HG03469 (cell line): ENCODE measurements around the gene CORO2A.
A peak's percentile ranks its signal among the peaks of the same experiment; 100 is the strongest.
"Not testable (repeated sequence)": the region's sequence is repeated elsewhere in the genome, so short reads cannot be mapped to it uniquely, and the experiment has no call there.

ENCODE experiments used
- ATAC-seq: cut with Tn5 transposase; IDR thresholded peaks from one replicate; pipeline ENCODE4 v1.9.1; 2021; ENCODE audit warnings: mild to moderate bottlenecking, moderate library complexity, moderate number of reproducible peaks; ENCODE audit not compliant: unreplicated experiment

The CORO2A gene

DNA sequence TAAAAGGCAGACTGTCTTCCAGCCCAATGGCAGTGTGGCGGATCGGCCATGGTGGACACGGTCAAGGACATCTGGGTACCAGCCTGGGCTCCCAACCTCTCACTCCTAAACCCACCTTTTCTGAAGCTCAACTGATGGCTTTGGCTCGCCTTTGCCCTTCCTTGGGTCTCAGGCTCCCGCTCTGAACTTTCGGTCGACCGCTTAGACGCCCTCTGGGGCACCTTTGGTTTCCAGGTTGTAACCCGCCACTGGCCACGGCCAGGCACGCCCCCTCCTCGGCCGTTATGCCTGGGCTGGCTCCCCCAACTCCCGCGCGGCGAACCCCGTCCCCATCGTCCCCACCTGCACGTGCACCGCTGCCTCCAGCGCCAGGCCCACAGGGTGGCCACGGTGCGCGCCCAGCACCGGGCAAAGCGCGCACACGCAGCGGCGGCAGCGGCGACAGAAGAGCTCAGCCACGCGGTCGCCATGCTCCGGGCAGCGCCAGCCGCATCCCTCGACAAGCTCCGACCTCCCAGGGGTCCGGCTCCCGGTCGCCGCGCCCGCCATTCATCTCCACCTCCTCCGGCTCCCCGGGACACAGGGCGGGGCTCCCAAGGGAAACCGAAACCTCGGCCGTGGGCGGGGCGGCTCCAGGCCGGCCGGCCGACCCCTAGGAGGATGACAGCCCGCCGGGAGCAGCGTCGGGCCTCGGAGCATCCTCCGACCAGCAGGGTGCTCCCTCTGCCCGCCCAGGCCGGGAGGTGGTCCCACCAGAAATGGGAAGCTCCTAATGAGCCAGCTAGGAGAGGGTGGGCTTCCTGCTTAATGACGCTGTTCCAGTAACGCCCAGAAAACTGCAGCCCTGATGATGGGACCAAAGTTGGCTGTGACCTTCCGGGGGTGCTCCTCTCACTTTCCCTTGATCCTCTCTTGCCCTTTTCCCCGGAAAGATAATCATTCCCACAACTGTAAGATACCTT is 73.5 kb downstream of the CORO2A start, which contains the start of gene TRIM14:
Gene TRIM14 (minus strand): TSS at position 583 of the 962 bp plus-strand sequence. CDS start 34 bp downstream, at position 549.
- peak; percentile 51 for ATAC-seq

DNA sequence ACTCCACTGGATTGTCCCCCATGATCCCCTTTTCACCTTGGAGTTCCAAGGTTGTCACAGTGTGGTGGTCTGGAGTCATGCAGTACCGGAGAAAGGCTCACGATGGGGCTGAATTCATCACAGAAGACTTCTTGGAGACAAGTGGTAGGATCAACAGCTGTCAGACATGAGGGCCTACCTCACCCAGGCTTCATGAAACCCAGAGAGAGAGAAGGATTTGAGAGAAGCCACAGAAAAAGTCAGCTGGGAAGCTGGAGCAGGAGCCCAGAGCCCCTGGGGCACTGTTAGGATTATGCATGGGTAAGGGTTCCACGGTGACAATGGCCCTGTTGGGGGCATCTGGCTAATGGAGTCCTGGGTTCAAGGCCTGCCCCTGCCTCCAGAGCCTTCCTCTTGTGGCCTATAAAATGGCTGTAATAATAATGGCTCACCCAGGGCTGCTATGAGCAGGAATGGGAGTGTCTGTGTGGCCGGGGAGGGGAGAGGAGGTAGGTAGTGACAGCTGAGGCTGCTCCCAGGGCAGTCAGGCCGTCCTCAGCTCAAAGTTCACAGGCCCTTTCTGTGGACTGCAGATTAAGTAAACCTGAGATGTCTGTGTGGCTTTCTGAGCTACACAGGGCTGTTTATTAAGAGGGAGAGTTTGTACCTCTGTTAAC is 74.3 kb downstream of the CORO2A start:
- peak; percentile 11 for ATAC-seq

DNA sequence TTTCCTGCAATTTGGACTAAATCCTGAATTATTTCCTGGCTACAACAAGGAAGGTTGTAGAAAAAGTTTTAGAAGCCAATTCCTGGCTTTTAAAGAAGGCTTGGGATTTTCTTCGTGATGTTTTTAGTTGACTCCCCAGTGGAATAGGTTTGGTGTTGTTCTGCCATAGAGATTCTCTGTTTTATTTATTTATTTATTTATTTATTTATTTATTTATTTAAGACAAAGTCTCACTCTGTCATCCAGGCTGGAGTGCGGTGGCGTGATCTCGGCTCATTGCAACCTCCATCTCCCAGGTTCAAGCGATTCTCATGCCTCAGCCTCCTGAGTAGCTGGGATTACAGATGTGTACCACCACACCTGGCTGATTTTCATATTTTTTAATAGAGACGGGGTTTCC is 75.3 kb downstream of the CORO2A start:
- ATAC-seq: not testable (repeated sequence)

DNA sequence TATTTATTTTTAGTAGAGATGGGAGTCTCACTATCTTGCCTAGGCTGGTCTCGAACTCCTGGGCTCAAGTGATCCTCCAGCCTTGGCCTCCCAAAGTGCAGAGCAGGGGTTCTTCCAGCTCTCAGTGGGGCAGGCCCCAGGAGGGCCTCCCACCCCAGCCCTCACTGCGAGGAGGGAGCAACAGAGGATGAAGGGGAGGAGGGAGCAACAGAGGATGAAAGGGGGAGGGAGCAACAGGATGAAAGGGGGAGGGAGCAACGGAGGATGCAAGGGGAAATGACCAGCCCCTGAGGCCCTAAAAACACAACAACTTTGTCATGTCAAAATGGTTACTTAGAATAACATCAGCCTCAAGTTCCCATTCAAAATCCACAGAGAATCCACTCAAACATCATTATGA is 83.4 kb downstream of the CORO2A start:
- ATAC-seq: no peak

DNA sequence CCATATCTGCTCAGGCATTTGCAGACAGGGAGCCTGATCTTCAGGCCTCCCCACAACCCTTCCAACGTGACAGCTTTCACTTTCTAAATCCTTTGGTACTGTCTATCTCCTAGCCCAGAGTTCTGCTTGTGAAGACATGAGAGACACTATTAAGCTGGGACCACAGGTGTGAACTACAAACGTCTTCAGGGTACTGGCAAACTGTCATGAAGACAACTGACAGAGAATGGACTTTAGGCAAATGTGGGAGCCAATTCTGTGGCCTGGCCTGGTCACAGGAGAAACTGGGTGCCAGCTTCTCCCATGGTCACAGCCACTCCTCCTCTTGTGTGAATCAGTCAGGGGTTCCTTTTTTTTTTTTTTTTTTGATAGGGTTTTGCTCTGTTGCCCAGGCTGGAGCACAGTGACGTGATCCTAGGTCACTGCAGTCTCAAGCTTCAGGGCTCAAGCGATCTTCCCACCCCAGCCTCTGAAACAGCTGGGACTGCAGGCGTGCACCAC is 83.9 kb downstream of the CORO2A start:
- ATAC-seq: peak; percentile 49

DNA sequence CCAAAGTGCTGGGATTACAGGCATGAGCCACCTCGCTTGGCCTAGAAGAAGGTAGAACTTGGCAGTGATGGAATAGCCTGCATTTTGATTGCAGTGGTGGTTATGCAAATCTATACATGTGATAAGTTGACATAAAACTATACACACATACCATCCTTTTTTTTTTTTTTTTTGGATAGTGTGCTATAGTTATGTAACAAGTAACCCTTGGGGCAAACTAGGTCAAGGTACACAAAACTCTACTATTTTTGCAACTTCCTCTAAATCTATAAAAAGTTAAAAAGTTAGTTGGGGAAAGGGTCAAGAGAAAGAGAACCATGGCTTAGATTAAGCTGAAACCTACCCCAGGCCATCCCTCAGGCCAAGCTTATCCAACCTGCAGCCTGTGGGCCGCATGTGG is 84.5 kb downstream of the CORO2A start:
- no peak for ATAC-seq

DNA sequence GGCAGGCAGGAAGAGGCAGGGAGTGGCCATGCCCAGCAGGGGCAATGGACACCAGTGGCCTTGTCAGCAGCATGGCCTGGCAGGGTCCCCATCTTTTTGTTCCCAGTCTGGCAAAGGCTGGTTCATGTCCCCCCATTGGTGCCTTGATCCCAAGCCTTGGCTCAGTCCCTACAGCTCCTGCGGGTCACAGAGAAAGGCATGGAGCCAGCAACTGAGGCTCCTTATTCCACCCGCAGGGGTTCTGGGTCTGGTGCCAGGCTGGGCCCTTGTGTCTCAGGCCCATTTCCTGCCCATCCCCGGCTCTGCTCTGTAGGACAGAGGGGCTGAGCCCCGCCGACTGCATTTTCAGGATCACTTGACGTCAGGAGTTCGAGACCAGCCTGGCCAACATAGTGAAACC is 87.4 kb downstream of the CORO2A start:
- no peak for ATAC-seq

DNA sequence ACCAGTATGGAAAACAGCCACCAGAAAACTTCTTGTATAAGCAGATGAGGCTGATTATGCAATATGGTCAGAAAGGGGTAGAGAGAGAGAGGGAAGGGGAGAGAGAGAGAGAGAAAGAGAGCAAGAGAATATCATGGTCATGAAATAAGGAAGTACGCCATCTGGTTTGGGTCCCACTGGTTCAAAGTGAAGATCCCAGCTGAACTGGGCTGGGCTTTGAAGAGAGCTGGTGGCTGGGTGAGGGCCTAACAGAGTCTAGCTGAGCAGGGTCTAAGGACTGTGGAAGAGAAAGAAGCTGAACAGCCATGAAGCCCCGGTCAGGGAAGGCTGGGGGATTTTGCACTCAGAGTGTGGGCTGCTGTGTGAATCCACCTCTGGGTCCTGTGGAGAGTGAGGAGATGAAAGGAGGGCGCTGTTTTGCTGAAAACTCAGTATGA is 88.0 kb downstream of the CORO2A start:
- no peak for ATAC-seq

DNA sequence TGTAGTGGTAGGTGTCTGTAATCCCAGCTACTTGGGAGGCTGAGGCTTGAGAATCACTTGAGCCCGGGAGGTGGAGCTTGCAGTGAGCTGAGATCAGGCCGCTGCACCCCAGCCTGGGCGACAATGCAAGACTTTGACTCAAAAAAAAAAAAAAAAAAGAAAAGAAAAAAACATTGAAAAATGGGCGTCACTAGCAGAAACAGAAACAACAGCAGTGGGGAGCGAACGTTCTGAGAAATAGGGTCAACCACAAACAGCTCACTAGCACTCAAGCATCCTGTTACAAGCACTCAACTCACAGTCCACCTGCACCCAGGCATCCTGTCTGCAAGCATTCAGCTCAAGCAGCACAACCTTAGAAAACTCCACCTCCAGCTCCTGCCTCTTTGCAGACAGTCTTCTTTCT is 90.6 kb downstream of the CORO2A start:
- peak; percentile 91 for ATAC-seq

DNA sequence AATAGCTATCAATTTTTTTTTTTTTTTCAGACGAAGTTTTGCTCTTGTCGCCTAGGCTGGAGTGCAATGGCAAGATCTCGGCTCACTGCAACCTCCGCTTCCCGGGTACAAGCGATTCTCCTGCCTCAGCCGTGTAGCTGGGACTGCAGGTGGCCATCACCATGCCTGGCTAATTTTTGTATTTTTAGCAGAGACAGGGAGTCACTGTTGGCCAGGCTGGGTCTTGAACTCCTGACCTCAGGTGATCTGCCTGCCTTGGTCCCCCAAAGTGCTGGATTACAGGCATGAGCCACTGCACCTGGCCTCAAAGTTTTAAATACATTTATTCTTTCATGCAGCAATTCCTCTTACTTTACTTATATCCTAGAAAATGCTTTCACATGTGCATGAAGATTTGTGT is 91.0 kb downstream of the CORO2A start:
- no peak for ATAC-seq

DNA sequence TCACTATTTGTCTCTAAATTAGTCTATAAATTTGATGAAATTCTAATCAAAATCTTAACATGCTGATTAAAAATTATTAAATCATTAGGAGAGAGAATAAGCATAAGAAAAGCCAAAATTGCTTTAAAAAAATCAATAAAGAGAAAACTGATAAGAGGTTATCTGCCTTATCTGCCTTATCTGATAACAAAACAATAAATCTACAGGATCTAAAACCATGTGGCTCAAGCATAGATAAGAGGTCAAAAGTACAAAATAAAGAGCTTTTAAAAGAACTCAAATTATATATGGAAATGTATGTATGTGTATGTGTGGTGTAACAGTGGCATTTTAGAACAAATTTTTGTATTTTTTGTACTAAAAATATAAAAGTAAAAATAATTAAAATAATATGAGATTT is 92.0 kb downstream of the CORO2A start:
- ATAC-seq: no peak

DNA sequence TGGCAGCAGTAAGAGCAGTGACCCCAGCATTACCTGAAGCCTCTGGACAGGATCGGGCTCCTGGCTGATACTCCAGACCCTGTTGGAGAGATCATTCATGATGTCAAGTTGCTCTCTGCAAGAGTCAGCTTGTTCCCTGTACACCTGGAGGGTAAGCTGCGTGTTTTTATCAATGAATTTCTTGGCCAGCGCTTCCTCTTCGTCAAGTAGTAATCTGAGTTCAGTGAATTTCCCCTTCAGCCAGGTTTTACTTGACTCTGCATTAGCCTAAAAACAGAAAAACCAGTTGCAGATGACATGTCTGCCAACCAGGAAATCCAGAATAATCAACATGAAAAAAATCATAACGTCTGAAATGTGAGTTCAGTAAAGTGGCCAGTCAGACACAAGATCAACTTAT is 92.5 kb downstream of the CORO2A start:
- ATAC-seq: no peak

DNA sequence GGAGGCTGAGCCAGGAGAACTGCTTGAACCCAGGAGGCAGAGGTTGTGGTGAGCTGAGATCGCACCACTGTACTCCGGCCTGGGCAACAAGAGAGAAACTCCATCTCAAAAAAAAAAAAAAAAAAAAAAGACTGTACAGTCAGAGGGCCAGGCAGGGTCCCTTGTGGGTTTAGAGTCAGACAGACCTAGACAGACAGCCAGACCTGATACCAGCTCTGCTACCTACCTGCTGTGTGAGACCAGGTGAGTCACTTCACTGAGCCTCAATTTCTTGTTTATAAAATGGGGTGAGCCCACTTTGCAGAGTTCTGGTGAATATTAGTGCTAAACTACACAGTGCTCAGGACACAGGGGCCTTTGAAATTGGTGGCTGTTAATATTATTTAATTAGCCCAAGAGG is 93.1 kb downstream of the CORO2A start:
- ATAC-seq: no peak

DNA sequence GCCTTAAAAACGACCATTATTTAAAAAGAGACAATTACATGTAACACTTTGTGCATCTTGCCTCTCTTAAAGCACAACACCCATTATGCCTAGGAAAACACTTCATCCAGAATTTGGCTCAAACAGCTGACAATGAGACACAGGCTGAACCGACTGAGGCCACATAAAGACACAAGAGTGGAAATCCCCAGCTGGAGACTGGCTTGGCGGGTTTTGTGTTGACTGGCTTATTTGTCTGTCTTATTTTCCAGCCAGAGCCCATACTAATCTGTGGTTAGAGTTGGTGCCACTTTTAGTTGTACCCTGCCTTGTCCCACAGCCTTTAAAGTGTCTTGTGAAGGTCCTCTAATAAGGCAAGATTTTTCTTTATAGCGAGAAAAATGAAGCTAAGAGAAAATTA is 94.6 kb downstream of the CORO2A start:
- ATAC-seq: no peak

DNA sequence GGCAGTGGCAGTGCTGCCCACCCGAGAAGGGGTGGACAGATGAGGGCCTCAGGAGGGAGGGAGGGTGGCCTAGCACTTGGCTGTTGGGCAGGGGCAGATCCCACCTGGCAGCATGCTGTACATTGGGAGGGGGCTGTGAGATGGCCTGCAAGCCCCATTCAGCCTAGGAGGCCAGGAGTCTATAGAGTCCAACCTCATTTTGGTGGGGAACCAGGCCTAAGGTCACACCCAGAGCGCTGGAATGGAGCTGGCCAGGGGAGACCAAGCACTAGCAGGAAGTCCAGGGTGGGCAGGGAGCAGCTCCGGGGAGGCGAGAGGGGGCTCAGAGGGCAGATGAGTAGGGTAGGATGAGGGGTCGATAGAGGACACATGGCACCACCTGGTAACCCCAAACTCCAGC is 96.3 kb downstream of the CORO2A start:
- no peak for ATAC-seq

DNA sequence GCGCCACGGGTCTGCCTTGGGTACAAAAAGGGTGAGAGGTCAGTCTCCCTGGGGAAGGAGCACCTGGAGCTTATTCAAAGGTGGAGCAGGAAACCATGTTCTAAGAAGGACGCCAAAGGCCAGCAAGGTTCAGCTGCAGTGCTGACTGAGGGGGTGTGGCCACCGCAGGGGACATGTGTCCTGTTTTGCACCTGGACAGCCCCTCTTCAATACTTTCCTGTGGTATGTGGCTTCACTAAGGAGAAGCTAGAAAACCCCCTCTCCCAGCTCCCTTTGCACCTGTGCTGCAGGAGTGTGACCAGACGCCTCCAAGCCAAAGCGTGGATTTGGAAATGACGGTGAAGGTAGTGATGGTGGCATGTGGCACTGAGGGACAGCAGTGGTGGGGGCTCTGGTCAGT is 97.0 kb downstream of the CORO2A start:
- no peak for ATAC-seq

DNA sequence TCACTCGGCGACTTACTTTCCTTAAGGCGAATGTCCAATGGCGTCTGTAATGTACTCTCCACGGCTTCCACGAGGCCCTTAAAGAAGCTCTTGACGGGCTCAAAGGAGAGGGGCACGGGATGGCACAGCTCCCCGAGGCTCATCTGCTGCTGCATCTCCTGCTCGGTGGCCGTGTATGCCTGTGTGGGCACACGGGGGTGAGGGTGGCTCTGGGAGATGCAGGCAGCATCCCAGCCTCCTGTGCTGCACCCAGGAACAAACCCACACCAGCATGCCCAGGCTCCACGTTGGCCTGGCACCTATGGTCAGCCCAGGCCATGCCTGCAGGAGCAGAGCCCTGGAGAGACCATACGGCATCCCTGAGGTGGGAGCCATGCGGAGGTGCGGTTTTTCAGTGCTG is 97.6 kb downstream of the CORO2A start:
- ATAC-seq: no peak

DNA sequence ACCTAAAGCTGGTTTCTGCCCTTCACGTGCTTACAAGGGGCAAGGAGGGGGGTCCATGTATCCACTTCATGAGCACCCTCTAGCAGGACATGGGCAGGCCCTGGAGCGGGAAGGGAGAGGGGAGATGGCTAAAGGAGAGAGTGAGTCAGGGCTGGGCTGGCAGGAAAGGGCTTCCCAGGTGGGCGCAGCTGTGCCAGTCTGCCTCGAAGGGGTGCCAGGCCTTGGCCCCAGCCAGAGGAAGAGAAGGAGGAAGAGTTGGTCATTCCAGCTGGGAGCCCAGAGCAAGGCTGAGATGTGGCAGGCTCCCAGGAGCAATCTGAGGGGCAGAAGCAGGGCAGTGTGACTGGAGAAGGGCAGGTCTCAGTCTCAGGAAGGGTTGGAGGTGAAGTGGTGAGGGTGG is 98.1 kb downstream of the CORO2A start:
- no peak for ATAC-seq

DNA sequence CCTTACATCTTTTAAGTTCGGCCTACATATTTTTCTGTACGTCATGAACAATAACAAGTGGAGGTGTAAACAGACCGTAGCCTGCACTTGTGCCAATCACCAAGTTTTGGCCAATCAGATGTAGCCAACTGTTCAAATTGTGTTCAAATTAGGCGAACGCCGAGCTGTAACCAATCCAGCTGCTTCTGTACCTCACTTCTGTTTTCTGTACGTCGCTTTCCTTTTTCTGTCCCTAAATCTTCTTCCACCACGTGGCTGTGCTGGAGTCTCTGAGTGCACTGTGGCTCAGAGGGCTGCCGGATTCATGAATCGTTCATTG is 99.9 kb downstream of the CORO2A start:
- ATAC-seq: no peak

DNA sequence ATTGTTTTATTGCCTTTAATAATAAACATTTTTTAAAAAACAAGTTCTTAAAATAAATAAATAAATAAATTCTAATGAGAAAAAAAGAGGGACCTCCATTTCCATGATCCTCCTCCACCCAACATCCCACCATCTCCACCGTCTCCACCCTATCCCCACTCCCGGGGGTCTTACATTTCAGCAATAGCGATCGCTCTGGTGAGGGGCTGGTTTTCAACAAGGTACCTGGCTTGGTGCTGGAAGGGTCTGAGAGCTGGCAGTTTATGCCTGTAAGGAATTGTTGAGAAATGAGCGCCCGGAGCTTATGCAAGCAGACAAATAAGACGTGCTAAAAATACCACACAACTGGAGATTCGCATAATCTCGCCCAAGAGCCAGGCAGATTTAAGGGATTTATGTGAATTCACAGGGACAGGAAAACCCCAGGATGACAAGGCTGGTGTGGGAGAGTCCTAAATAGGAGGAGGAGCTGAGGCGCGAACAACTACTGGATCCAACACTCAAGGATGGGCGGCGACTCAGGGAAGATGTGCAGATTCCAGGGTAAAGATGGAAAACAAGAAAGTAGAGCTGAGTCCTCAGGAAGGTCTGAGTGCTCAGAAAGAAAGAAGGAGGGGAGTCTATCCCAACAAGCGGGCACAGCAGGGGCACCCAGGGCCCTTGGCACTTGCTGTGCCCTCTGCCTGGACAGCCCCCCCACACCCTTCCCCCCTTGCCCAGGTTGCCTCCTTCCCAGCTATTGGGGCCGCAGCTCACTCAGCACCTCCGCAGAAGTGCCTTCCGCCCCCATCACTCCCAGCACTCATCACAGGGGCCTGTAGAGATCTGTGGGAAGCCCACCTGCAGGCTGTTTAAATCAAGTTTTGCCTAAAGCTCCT is 100.5 kb downstream of the CORO2A start:
- no peak for ATAC-seq

DNA sequence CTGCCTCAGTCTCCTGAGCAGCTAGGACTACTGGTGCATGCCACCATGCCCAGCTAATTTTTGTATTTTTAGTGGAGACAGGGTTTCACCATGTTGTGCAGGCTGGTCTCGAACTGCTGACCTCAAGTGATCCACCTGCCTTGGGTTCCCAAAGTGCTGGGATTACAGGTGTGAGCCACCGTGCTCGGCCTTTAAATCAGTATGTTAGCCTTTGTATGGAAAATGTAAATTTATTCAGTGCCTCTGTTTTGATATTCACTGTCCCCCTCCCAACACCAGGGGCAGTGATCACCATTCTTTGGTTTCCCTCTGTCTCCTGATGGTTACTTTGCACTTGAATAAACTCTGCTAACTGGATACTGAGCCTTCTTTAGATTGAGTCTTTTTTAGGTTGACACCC is 101.8 kb downstream of the CORO2A start:
- ATAC-seq: not testable (repeated sequence)
